NCI-H1694 treated with DMSO at 0.1 percent for 48 hours (cell line): ENCODE results near the gene FAH.

Experiments
- DNase-seq: peaks from one replicate; lab custom pipeline; 2025; lab: John Stamatoyannopoulos, UW

Gene FAH

GRCh38 chr15:80199869-80200268, 47.1 kb downstream of the FAH start:
- DNase-seq = no peak

GRCh38 chr15:80201256-80202015, 48.6 kb downstream of the FAH start:
- DNase-seq = no peak

GRCh38 chr15:80202016-80202315, 49.2 kb downstream of the FAH start:
- DNase-seq = no peak

- DNase-seq = peak; percentile 14
Measured at GRCh38 chr15:80202641-80203360, 50.0 kb downstream of the FAH start.

- no peak for DNase-seq
Measured at GRCh38 chr15:80203361-80203885, 50.6 kb downstream of the FAH start.

- no peak for DNase-seq
Measured at GRCh38 chr15:80204231-80204630, 51.4 kb downstream of the FAH start.

GRCh38 chr15:80207887-80208286, 55.1 kb downstream of the FAH start:
- DNase-seq = no peak

GRCh38 chr15:80208758-80209734, 56.2 kb downstream of the FAH start:
- DNase-seq = no peak

- DNase-seq = no peak
Measured at GRCh38 chr15:80210611-80211573, 58.1 kb downstream of the FAH start.

GRCh38 chr15:80211976-80212375, 59.2 kb downstream of the FAH start:
- DNase-seq = no peak

- no peak for DNase-seq
Measured at GRCh38 chr15:80214910-80215309, 62.1 kb downstream of the FAH start.

- peak; percentile 7 for DNase-seq
Measured at GRCh38 chr15:80216141-80216540, 63.3 kb downstream of the FAH start.

- no peak for DNase-seq
Measured at GRCh38 chr15:80216911-80217310, 64.1 kb downstream of the FAH start.

GRCh38 chr15:80217327-80217900, 64.6 kb downstream of the FAH start:
- no peak for DNase-seq

GRCh38 chr15:80219955-80220354, 67.2 kb downstream of the FAH start:
- no peak for DNase-seq

- no peak for DNase-seq
Measured at GRCh38 chr15:80228959-80229610, 76.3 kb downstream of the FAH start.

GRCh38 chr15:80231371-80231770, 78.6 kb downstream of the FAH start:
- no peak for DNase-seq

- no peak for DNase-seq
Measured at GRCh38 chr15:80233581-80233980, 80.8 kb downstream of the FAH start.

- no peak for DNase-seq
Measured at GRCh38 chr15:80234883-80235282, 82.1 kb downstream of the FAH start.
